GM20000 (cell line): Measurements from ENCODE around the gene SFSWAP.

Experiments
- DNase-seq: peaks from one replicate; pipeline ENCODE4 v3.0.0; 2012; ENCODE audit warnings: low spot score
- CTCF ChIP-seq: IDR thresholded peaks from 2 replicates; pipeline ENCODE4 v1.5.1; 2012; ENCODE audit warnings: mild to moderate bottlenecking, control low read depth; ENCODE audit errors: extremely low read depth, missing control alignments

Gene SFSWAP

DNA sequence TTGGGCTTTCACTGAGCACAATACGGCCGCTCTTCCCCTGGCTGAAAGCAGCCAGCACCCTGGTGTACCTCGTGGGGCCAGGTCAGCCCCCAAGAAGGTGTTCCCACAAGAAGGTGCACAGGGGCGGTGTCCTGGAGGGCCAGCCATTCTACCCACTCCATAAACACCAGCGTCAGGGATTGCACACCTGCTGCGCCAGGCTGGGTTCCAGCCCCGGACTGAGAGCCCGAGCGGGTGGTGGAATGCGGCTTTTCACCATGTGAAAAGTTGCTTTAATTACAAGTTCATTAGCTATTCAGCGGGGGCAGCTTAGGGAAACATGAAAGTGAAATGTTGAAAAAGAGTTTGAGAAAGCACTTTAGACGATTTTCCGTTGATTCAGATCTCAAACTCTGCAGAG is 99.8 kb downstream of the SFSWAP start:
- no peak for TF ChIP-seq CTCF
- DNase-seq, result no peak

GRCh38 chr12:131815131-131815530 is 104.2 kb downstream of the SFSWAP start:
- DNase-seq, result no peak
- TF ChIP-seq CTCF, result no peak

DNA sequence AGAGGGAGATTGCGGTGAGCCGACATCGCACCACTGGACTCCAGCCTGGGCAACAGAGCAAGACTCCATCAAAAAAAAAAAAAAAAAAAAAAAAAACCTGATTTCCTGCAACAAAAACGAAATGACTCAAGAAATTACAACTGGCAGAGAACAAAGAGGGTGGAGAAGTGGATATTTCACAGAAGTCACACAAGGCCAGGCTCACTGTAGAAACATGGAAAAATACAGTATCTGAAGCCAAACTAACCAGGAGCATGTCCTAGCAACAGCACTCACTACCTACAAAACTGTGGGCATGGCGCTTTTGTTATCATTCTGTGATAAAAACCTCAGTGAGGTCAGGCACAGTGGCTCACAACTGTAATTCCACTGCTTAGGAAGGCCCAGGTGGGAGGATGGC is 105.6 kb downstream of the SFSWAP start:
- TF ChIP-seq CTCF, result no peak
- DNase-seq, result no peak

DNA sequence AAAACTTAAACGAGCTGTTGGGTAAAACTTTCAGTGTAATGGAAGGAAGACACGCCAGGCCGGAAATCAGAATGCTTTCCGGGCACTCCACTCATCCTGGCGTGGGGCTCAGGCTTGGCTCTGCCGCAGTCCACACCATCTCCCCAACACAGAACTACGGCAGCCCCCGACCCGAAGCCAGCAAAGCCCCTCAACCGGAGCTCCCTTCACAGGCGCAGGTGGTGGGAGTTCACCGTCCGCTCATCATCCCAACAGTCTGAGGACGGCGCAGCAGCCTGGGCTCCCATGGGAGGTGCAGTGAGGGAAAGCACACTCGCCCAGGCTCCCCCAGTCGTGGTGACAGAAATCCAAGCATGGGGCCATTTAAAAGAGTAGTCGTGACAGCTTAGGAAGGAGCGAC is 106.4 kb downstream of the SFSWAP start:
- DNase-seq, result no peak
- TF ChIP-seq CTCF, result no peak

GRCh38 chr12:131818821-131819585 is 108.1 kb downstream of the SFSWAP start:
- DNase-seq, result no peak
- no peak for TF ChIP-seq CTCF

DNA sequence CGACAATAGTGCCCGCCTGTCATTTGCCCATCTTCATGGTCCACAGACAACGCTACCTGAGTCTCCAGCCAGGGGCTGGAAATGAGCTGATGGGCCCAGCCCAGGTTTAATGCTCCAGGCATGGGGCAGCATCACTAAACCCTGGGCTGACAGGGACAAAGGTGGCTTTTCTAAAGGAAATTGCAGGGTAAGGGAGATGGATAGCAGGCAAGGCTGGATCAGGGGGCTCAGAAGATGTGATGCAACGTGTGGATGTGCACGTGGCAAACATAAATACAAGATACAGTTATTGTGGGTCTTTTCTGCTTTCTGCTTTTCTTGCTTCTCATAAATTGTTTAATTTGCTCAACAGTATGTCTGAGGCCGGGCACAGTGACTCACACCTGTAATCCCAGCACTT is 113.6 kb downstream of the SFSWAP start:
- no peak for TF ChIP-seq CTCF
- no peak for DNase-seq

GRCh38 chr12:131825146-131825892 is 114.4 kb downstream of the SFSWAP start:
- no peak for DNase-seq
- no peak for TF ChIP-seq CTCF
